Smooth muscle cell of bladder (primary cell): ENCODE measurements around the gene ZNF711. TPM values are rescaled to one million over a fixed set of nuclear protein-coding genes. Genes with fewer than 3 reads are reported as not detected.

Experiments used
- total RNA-seq: library from RNA; depleted of rRNA; stranded (reverse); fragments of >200 nt; gene quantifications from 2 replicates; pipeline ENCODE4 v1.2.3, GENCODE V29; 2014

The ZNF711 gene
- 0.14 and 0.37 TPM in 2 replicates for total RNA-seq

GRCh38 chrX:85243761-85244449, at the start of gene ZNF711, which contains the start of gene SATL1:
Gene ZNF711, plus strand, starts transcription at chrX:85243991. Its CDS starts 3,582 bp downstream, at chrX:85247573.
Gene SATL1, minus strand, starts transcription at chrX:85243779. Its CDS starts 134,811 bp downstream, at chrX:85108968.

Other genes with a start within 250 kb of the ZNF711 start
- gene APOOL, start 240.1 kb upstream of the ZNF711 start, total RNA-seq = 7.3 and 8.0 TPM in 2 replicates
- not detected in 2 replicates for gene SATL1, start 212 bp upstream of the ZNF711 start, total RNA-seq
- not detected in 2 replicates for gene POF1B, start 135.7 kb downstream of the ZNF711 start, total RNA-seq